Amniotic epithelial cell (primary cell): Measurements from ENCODE around the gene LMTK2.
A peak's percentile ranks its signal among the peaks of the same experiment; 100 is the strongest.

Experiments used
- DNase-seq: peaks from one replicate; pipeline ENCODE4 v3.0.0-alpha.2; 2010; ENCODE audit warnings: low read depth

Gene LMTK2

GRCh38 chr7:98175260-98175940, 68.7 kb downstream of the LMTK2 start:
- no peak for DNase-seq

DNA sequence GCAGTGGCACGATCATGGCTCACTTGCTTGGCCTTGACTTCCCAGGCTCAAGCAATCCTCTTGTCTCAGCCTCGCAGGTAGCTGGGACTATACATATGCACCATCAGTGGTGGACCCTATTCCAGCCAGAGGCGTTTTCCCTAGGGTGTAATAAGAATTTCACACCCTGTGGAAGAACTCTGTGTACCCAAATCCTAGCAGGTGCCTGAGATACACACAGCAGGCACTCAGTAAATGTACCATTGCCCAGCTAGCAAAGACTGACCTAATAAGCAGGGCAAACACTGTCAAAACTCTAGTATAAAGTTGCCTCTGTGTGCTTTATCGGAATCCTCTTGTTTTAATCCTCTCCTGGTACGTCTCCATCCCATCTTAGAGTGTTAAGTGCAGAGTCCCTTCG, 70.9 kb downstream of the LMTK2 start:
- DNase-seq = no peak

- no peak for DNase-seq
Measured at GRCh38 chr7:98178321-98178720, 71.7 kb downstream of the LMTK2 start.

GRCh38 chr7:98178762-98179490, 72.3 kb downstream of the LMTK2 start:
- no peak for DNase-seq

DNA sequence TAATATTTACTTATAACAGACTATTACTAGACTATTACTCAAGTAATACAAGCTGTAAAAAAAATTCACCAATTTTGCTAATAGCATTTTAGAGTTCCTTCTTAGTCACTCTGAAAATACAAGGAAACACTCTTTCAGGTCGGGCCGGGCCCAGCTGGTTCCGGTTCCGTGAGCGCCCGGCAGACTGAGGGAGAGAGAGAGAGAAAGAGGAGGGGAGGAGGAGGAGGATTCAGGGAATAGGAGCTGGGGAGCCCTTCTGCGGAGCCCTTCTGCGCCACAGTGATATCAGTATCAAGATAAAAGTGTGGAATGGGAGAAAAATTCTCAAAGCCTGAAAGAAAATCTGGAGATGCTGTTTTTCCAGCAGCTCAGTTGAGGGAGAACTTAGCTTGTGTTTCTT, 74.1 kb downstream of the LMTK2 start:
- DNase-seq = no peak

GRCh38 chr7:98185101-98185500, 78.4 kb downstream of the LMTK2 start:
- no peak for DNase-seq

- peak; percentile 7 for DNase-seq
Measured at GRCh38 chr7:98186452-98187137, 79.9 kb downstream of the LMTK2 start.

DNA sequence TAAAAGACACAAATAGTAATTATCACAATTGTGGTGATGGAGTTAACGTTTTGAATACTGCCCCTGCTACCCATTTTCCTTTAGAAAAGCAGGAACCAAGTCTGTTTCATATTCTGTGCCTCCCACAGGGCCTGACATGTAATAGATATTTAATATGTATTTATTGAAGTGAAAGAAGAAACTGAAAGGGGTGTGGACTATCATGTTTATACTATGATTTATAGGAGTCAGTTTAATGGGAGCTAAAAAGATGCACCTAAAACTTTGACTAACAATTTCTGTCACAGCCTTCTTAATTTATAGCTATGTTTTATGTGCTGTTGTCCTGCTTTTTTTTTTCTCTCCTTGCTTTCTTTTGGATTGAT, 80.5 kb downstream of the LMTK2 start:
- DNase-seq = no peak

DNA sequence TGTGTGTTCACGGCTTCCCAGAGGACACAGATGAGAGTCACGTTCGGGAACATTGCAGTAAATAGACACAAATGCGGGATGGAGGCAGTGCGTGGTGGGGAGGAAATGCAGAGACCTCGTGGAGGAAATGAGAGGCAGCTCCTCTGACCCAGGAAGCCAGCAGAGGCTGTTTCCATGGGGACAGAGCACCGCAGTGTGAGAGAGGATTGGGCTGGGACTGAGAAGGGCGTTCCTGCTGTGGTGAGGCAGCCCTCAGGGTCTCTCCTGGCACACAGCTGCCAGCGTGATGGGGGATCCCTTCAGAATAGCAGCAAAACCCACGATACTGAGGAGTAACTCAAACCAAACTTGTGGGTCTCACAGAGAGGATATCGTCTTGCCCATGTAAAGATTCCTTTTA, 82.9 kb downstream of the LMTK2 start:
- DNase-seq = no peak

- DNase-seq = no peak
Measured at GRCh38 chr7:98191668-98192431, 85.2 kb downstream of the LMTK2 start.

DNA sequence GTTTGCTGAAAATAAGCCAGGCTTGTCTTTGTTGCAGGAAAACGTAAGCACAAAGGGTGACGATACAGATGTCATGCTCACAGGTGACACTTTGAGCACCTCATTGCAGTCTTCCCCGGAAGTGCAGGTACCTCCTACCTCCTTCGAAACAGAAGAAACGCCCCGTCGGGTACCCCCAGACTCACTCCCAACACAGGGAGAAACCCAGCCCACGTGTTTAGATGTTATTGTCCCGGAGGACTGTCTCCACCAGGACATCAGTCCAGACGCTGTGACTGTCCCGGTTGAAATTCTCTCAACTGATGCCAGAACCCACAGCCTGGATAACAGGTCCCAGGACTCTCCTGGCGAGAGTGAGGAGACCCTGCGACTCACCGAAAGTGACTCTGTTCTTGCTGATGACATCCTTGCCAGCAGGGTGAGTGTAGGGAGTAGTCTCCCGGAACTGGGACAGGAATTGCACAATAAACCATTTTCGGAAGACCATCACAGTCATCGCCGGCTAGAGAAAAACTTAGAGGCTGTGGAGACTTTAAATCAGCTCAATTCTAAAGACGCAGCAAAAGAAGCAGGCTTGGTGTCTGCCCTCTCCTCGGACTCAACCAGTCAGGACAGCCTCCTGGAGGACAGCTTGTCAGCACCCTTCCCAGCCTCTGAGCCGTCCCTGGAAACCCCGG, 86.3 kb downstream of the LMTK2 start:
- DNase-seq = no peak

GRCh38 chr7:98193474-98194180, 87.0 kb downstream of the LMTK2 start:
- DNase-seq = no peak

- DNase-seq = no peak
Measured at GRCh38 chr7:98194186-98194585, 87.5 kb downstream of the LMTK2 start.

DNA sequence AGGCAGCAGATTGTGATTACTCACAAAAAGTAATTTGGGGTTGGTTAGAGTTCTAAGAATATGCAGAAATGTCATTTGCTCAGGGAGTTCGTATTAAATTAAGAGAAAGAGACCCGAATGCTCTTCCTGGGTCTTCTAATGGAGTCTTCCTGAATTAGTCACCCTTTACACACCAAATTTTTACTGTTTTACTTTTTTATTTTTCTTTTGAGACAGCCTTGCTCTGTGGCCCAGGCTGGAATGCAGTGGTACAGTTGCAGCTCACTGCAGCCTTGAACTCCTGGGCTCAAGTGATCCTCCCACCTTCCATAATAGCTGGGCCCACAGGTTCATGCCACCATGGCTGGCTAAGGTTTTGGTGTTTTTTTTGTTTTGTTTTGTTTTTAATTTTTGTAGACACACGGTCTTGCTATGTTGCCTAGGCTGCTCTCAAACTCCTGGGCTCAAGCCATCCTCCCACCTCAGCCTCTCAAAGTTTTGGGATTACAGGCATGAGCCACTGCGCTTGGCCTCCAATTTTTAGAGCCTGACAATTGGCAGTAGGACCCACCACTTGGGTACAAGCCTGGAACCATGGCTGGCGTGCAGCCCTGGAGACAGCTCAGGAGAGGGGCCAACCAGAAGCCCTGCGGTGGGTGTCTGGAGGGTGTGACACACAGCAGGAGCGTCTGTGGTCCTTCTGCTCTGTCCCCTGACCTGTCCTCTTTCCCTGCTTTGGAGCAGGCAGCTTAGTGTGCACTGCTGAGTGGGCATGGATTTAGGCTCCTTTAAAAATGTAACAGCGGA, 88.2 kb downstream of the LMTK2 start:
- DNase-seq = no peak

DNA sequence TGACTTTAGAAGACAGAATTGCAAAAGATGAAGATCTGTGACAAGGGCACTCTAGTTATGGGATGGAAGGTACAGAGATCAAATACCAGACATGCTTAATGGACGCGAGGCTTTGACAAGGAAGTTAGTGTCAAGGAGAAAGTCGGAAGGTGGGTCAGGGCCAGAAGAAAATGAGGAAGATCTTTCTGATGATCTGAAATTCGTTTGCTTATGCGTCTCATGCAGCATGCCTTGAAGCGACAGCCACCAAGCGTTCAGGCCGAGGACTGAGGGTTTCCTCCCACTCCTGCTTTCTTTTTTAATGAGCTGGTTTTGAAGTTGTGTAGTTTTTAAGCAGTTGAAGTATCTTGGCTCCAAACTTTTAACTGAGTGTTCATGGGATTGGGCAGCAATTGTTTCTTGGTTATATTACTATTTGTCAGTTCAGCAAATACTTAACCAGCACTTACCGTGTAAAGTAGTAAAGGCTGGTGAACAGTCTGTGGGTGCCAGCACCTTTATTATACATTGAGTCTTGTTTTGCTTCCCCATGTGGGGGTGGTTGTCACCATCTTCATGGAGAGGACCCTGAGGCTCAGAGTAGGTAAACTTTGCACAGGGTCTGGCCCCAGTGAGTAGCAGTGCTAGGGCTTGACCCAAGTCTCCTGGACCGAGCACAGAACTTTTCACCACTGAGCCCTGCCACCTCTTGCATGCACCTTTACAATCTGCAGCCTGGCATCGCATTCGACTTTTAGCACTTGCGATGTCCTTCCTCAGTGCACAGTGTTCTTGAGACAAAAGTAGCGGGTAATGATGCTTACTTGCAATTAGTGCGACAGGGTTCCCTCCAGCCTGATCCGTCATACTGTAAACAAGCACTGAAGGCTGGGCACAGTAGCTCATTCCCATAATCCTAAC, 90.3 kb downstream of the LMTK2 start:
- no peak for DNase-seq

DNA sequence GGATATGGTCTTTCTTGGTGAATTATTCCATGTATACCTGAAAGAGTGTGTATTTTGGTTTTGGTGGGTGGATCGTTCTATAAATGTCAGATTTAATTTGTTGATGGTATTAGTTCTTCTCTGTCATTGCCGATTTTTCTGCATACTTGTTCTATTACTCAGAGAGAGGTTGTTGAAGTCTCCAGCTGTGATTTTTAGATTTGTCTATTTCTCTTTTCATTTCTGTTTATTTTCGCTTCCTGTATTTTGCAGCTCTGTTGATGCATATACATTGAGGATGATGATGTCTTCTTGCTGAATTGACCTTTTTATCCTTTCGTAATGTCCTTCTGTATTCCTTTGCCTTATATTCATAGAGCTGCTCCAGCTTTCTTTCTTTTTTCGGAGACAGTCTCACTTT, 92.5 kb downstream of the LMTK2 start:
- DNase-seq = no peak

DNA sequence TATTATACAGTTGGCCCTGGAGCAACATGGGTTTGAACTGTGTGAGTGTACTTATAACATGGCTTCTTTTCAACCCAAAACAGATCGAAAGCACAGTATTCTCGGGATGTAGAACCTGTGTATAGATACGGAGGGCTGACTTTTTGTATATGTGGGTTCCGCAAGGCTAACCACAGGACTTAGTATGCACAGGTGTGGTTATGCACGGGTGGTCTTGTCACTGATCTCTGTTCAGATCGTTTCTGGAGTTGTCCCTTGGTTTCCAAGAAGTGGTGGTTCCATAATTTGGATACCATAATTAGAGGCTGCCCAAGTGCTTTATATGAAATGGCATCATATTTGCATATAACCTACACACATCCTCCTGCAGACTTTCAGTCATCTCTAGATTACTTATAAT, 93.7 kb downstream of the LMTK2 start:
- DNase-seq = no peak

GRCh38 chr7:98202367-98203195, 95.9 kb downstream of the LMTK2 start:
- no peak for DNase-seq
